Prostate gland (tissue), 2 donors: ENCODE measurements around the gene PPP2R3C.

Source experiments
- POLR2A ChIP-seq: fragments of 450-650 bp; IDR thresholded peaks from one replicate; pipeline ENCODE4 v1.6.1; 2016; ENCODE audit warnings: antibody characterized with exemption, mild to moderate bottlenecking
- TF ChIP-seq, protein P1 (sequence below), 4 experiments: fragments of 200-600 bp in 2 of 4; fragments of 450-650 bp in 2 of 4; sonication (generic) in 2 of 4; IDR thresholded peaks; 1 replicate in 3 of 4; 2 replicates in 1 of 4; pipeline ENCODE4 v1.5.1; 2016 to 2019; ENCODE audit warnings: antibody characterized with exemption in 4 of 4, mild to moderate bottlenecking in 2 of 4, moderate library complexity in 2 of 4

DNA sequence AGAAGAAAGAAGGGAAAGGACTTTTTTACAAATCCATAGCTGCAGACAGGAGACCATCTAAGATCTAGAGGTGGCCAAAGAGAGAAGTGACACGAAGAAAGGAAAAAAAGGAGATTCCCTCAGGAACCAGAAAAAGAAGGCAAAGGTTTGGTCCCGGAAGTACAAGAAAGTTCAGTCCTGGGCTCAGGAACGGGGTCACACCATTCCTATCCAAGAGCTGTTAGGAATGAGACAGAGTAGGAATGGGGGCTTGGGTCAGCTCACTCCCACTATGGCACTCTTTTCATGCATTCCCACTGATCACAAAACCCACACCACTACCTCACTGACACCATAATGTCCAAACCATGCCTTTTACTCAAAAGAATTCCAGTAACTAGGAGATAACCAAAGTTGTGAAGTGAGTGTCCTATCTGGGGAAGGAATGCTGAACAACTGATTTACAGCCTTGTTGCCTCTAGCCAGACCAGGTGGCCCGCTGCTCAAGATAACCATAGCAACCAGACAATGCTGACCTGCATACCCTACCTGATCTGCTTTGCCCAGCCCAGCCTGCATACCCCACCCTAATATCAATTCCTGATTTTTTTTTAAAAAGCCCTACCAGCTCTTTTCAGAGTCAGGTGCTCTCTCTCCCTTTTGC, 8.4 kb downstream of the PPP2R3C start:
- TF ChIP-seq, protein P1, sequence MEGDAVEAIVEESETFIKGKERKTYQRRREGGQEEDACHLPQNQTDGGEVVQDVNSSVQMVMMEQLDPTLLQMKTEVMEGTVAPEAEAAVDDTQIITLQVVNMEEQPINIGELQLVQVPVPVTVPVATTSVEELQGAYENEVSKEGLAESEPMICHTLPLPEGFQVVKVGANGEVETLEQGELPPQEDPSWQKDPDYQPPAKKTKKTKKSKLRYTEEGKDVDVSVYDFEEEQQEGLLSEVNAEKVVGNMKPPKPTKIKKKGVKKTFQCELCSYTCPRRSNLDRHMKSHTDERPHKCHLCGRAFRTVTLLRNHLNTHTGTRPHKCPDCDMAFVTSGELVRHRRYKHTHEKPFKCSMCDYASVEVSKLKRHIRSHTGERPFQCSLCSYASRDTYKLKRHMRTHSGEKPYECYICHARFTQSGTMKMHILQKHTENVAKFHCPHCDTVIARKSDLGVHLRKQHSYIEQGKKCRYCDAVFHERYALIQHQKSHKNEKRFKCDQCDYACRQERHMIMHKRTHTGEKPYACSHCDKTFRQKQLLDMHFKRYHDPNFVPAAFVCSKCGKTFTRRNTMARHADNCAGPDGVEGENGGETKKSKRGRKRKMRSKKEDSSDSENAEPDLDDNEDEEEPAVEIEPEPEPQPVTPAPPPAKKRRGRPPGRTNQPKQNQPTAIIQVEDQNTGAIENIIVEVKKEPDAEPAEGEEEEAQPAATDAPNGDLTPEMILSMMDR (IDR thresholded peaks at IDR 0.05): no peak
- TF ChIP-seq POLR2A: no peak
